HepG2 (cell line): ENCODE measurements around the gene TRDN. TPM values are rescaled to one million over a fixed set of nuclear protein-coding genes. Genes with fewer than 3 reads are reported as not detected.

ENCODE experiments used
- ATAC-seq: fragments of 200-7000 bp; cut with Tn5 transposase; 3 replicates; pipeline ENCODE4 v1.9.1; 2020; ENCODE audit warnings: mild to moderate bottlenecking, moderate library complexity
- BruUV-seq: library from RNA; stranded (reverse); fragments of 400-500 nt; replicated peaks from 2 replicates; lab custom pipeline; 2021; lab: Mats Ljungman, UMichigan
- CTCF ChIA-PET: fragments of 300-600 bp; formaldehyde crosslinking; extraction: SDS; loops from one replicate; lab custom pipeline; 2021; ENCODE audit warnings: low total read pairs, inconsistent platforms, low intra/inter-chr PET ratio; lab: Yijun Ruan, JAX
- POLR2A ChIA-PET: fragments of 350-600 bp; sonication (Branson Sonifier 250); formaldehyde crosslinking; loops from one replicate; lab custom pipeline; 2020; ENCODE audit warnings: antibody characterized with exemption, inconsistent platforms; lab: Yijun Ruan, JAX
- DNase-seq: peaks from one replicate; pipeline ENCODE4 v3.0.0-alpha.2; 2015; ENCODE audit warnings: low spot score
- FAIRE-seq: peaks from 3 replicates; lab custom pipeline; 2011; peaks lifted over from hg19 to GRCh38; lab: Jason Lieb, UNC
- H2AFZ ChIP-seq: one replicate; pipeline ENCODE4 v1.6.1; 2011; ENCODE audit warnings: low read length, inconsistent platforms
- H3K27ac ChIP-seq: fragments of 300-600 bp; 3 replicates; pipeline ENCODE4 v1.8.0; 2011; ENCODE audit warnings: mixed run types, mild to moderate bottlenecking, mixed read lengths, low read length, inconsistent platforms; ENCODE audit not compliant: insufficient read depth; ENCODE audit errors: extremely low read length
- H3K27me3 ChIP-seq, 2 experiments: fragments of 200-600 bp in 1 of 2; 2 replicates in 1 of 2; 3 replicates in 1 of 2; pipeline versions ENCODE4 v1.6.0 to v1.8.0; 2011; ENCODE audit warnings: low read length in 2 of 2, mild to moderate bottlenecking in 2 of 2, moderate library complexity in 2 of 2, inconsistent platforms in 1 of 2; ENCODE audit not compliant: insufficient read depth in 2 of 2, control insufficient read depth in 1 of 2
- H3K36me3 ChIP-seq, 2 experiments: fragments of 200-600 bp in 1 of 2; replicated peaks in 1 of 2; 2 replicates in 1 of 2; 3 replicates in 1 of 2; pipeline versions ENCODE4 v1.5.1 to v1.8.0; 2011; ENCODE audit warnings: low read length in 2 of 2, inconsistent platforms in 1 of 2; ENCODE audit not compliant: insufficient read depth in 2 of 2, control insufficient read depth in 1 of 2
- H3K4me1 ChIP-seq: 2 replicates; pipeline ENCODE4 v1.5.1; 2012; ENCODE audit warnings: low read length, inconsistent platforms; ENCODE audit not compliant: insufficient read depth
- H3K4me2 ChIP-seq: 2 replicates; pipeline ENCODE4 v1.6.0; 2011; ENCODE audit warnings: low read depth, low read length, inconsistent platforms
- H3K4me3 ChIP-seq, 3 experiments: fragments of 200-600 bp in 1 of 3; sonication (generic), shearing (Covaris generic) in 1 of 3; replicated peaks in 1 of 3; 2 replicates each; pipeline ENCODE4 v1.5.1; 2011 to 2016; ENCODE audit warnings: low read length in 3 of 3, inconsistent platforms in 2 of 3, low read depth in 2 of 3, mild to moderate bottlenecking in 2 of 3, control low read depth in 1 of 3, mixed read lengths in 1 of 3; ENCODE audit not compliant: insufficient read depth in 1 of 3
- H3K79me2 ChIP-seq: one replicate; pipeline ENCODE4 v1.6.1; 2011; ENCODE audit warnings: low read length, inconsistent platforms; ENCODE audit not compliant: insufficient read depth
- H3K9ac ChIP-seq: 2 replicates; pipeline ENCODE4 v1.6.0; 2011; ENCODE audit warnings: mild to moderate bottlenecking, low read depth, low read length, inconsistent platforms; ENCODE audit not compliant: insufficient read depth
- H3K9me3 ChIP-seq: 2 replicates; pipeline ENCODE4 v1.5.1; 2012; ENCODE audit warnings: mild to moderate bottlenecking, low read length
- H4K20me1 ChIP-seq: 2 replicates; pipeline ENCODE4 v1.6.0; 2011; ENCODE audit warnings: inconsistent platforms, mild to moderate bottlenecking, low read length, moderate library complexity; ENCODE audit not compliant: insufficient read depth
- CC2D1A ChIP-seq: sonication (generic); formaldehyde crosslinking; IDR thresholded peaks from 2 replicates; pipeline ENCODE4 v1.8.1; 2023; ENCODE audit warnings: mild to moderate bottlenecking, missing genetic modification reagents
- HNF1A ChIP-seq, 2 experiments: sonication (generic) in 1 of 2; formaldehyde crosslinking in 1 of 2; IDR thresholded peaks; 2 replicates each; pipeline versions ENCODE4 v1.4.0 to v1.6.1; 2016 to 2020; ENCODE audit warnings: borderline replicate concordance in 1 of 2, low read depth in 1 of 2, mild to moderate bottlenecking in 1 of 2, missing genetic modification reagents in 1 of 2
- HNRNPL ChIP-seq: fragments of 200-400 bp; formaldehyde crosslinking; IDR thresholded peaks from 2 replicates; pipeline ENCODE4 v1.6.1; 2017; ENCODE audit warnings: mild to moderate bottlenecking, low read depth, low read length
- IRF9 ChIP-seq: sonication (generic); formaldehyde crosslinking; IDR thresholded peaks from 2 replicates; pipeline ENCODE4 v1.8.0; 2022; ENCODE audit warnings: missing genetic modification reagents, mild to moderate bottlenecking, borderline replicate concordance
- ZBTB1 ChIP-seq: sonication (generic); formaldehyde crosslinking; IDR thresholded peaks from 2 replicates; pipeline ENCODE4 v1.4.0; 2020; ENCODE audit warnings: missing genetic modification reagents, borderline replicate concordance
- ZFX ChIP-seq: sonication (generic); formaldehyde crosslinking; IDR thresholded peaks from 2 replicates; pipeline ENCODE4 v1.4.0; 2020; ENCODE audit warnings: mild to moderate bottlenecking, low read depth, missing genetic modification reagents, moderate library complexity
- ZMYM3 ChIP-seq: sonication (generic); formaldehyde crosslinking; IDR thresholded peaks from 2 replicates; pipeline ENCODE4 v1.5.1; 2020; ENCODE audit warnings: mild to moderate bottlenecking, missing genetic modification reagents
- ZNF496 ChIP-seq: sonication (generic); formaldehyde crosslinking; IDR thresholded peaks from 2 replicates; pipeline ENCODE4 v1.8.1; 2023; ENCODE audit warnings: mild to moderate bottlenecking, moderate library complexity, missing genetic modification reagents; ENCODE audit not compliant: insufficient replicate concordance
- ZNF567 ChIP-seq: sonication (generic); formaldehyde crosslinking; IDR thresholded peaks from 2 replicates; pipeline ENCODE4 v1.8.1; 2023; ENCODE audit warnings: mild to moderate bottlenecking, missing genetic modification reagents, borderline replicate concordance
- ZNF644 ChIP-seq: IDR thresholded peaks from 2 replicates; pipeline ENCODE4 v1.6.1; 2016; ENCODE audit warnings: low read depth
- WGBS: methylation state at CpG from one replicate; pipeline ENCODE4 v1.1.6; 2017; ENCODE audit warnings: low lambda C conversion rate; 5-methylcytosine and 5-hydroxymethylcytosine counted together
- in situ Hi-C: cut with HindIII; loops from 2 replicates; pipeline ENCODE4 v1.10.0; 2017; ENCODE audit warnings: low pct_unique_long_range_greater_than_20kb; ENCODE audit not compliant: extremely low pct_ligation_motif_present
- intact Hi-C: fragments of 100-400 bp; cut with micrococcal nuclease; formaldehyde crosslinking; loops from one replicate; pipeline ENCODE4 v1.10.0; 2022; ENCODE audit not compliant: unreplicated experiment
- polyA plus RNA-seq, 8 experiments: library from polyadenylated mRNA; depleted of rRNA in 3 of 8; stranded (reverse) in 7 of 8; unstranded in 1 of 8; fragments of >200 nt; fragmentation: Illumina TruSeq in 4 of 8; extraction: Trizol in 4 of 8; gene quantifications; 2 replicates each; pipeline versions ENCODE4 v1.2.1 to v1.2.3, GENCODE V29; 2011 to 2016; ENCODE audit warnings: low read depth in 4 of 8, missing spikeins in 1 of 8, mixed read lengths in 1 of 8; ENCODE audit not compliant: insufficient read depth in 1 of 8
- total RNA-seq, 5 experiments: library from RNA; depleted of rRNA; stranded (reverse); fragments of >200 nt; fragmentation: Illumina TruSeq; extraction: Trizol; gene quantifications; 2 replicates each; pipeline ENCODE4 v1.2.3, GENCODE V29; 2016; ENCODE audit warnings: low read depth in 1 of 5
- TF ChIP-seq, protein P1 (sequence below): sonication (generic); formaldehyde crosslinking; IDR thresholded peaks from 2 replicates; pipeline ENCODE4 v1.9.0; 2021; ENCODE audit warnings: missing genetic modification reagents, mild to moderate bottlenecking, borderline replicate concordance
- TF ChIP-seq, protein P2 (sequence below): IDR thresholded peaks from 2 replicates; pipeline ENCODE4 v1.6.1; 2016; ENCODE audit warnings: missing compliant biosample characterization, missing genetic modification reagents, borderline replicate concordance
- TF ChIP-seq, protein P3 (sequence below): fragments of 450-650 bp; IDR thresholded peaks from 2 replicates; pipeline ENCODE4 v1.6.1; 2016

Gene TRDN
- total and polyA plus RNA-seq, 2 of the 13 experiments (the other 11 are each of a cell fraction or from before 2014, with no cell fraction given) = not detected

GRCh38 chr6:123201869-123202372 is 434.8 kb downstream of the TRDN start:
- Histone ChIP-seq H3K27ac (no peak overlapping the region), H3K36me3 (no peaks in the 10 kb centered on the region), H3K9me3 (peaks cover 66% of the 10 kb centered on the region), H3K4me1 (no peaks in the 10 kb centered on the region), H3K27me3 (no peaks in the 10 kb centered on the region), H3K79me2 (no peaks in the 10 kb centered on the region), H4K20me1 (no peaks in the 10 kb centered on the region), H3K4me2 (no peak overlapping the region), H3K4me3 (no peak overlapping the region), H3K9ac (no peak overlapping the region), H2AFZ (no peak overlapping the region)
- in situ Hi-C loops = no loop called here
- POLR2A ChIA-PET = no interaction called here
- CTCF ChIA-PET = no interaction called here
- intact Hi-C loops = no loop called here
- no TSS peak for BruUV-seq
- TF ChIP-seq, protein P1, sequence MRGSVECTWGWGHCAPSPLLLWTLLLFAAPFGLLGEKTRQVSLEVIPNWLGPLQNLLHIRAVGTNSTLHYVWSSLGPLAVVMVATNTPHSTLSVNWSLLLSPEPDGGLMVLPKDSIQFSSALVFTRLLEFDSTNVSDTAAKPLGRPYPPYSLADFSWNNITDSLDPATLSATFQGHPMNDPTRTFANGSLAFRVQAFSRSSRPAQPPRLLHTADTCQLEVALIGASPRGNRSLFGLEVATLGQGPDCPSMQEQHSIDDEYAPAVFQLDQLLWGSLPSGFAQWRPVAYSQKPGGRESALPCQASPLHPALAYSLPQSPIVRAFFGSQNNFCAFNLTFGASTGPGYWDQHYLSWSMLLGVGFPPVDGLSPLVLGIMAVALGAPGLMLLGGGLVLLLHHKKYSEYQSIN (CRISPR knock-in tag) = no peak
- TF ChIP-seq HNRNPL (no peak), ZNF567 (CRISPR knock-in tag) (no peak), ZMYM3 (CRISPR knock-in tag) (no peak), ZNF496 (CRISPR knock-in tag) (no peak), ZNF644 (CRISPR knock-in tag) (no peak), IRF9 (no peak), HNF1A (IDR thresholded peaks at IDR 0.05; ENCODE audit: low read depth) (no peak), HNF1A (CRISPR knock-in tag; IDR thresholded peaks at IDR 0.05; ENCODE audit: borderline replicate concordance) (no peak), ZFX (CRISPR knock-in tag) (no peak), ZBTB1 (no peak), CC2D1A (CRISPR knock-in tag) (no peak)
- TF ChIP-seq, protein P2, sequence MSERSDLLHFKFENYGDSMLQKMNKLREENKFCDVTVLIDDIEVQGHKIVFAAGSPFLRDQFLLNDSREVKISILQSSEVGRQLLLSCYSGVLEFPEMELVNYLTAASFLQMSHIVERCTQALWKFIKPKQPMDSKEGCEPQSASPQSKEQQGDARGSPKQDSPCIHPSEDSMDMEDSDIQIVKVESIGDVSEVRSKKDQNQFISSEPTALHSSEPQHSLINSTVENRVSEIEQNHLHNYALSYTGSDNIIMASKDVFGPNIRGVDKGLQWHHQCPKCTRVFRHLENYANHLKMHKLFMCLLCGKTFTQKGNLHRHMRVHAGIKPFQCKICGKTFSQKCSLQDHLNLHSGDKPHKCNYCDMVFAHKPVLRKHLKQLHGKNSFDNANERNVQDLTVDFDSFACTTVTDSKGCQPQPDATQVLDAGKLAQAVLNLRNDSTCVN (CRISPR knock-in tag) = no peak
- TF ChIP-seq, protein P3, sequence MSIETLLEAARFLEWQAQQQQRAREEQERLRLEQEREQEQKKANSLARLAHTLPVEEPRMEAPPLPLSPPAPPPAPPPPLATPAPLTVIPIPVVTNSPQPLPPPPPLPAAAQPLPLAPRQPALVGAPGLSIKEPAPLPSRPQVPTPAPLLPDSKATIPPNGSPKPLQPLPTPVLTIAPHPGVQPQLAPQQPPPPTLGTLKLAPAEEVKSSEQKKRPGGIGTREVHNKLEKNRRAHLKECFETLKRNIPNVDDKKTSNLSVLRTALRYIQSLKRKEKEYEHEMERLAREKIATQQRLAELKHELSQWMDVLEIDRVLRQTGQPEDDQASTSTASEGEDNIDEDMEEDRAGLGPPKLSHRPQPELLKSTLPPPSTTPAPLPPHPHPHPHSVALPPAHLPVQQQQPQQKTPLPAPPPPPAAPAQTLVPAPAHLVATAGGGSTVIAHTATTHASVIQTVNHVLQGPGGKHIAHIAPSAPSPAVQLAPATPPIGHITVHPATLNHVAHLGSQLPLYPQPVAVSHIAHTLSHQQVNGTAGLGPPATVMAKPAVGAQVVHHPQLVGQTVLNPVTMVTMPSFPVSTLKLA = no peak
- 48% methylated on average over 5 of the region's 18 CpGs for WGBS
- ATAC-seq (no peak), DNase-seq (no peak), FAIRE-seq (no peak)
